ENCODE results near the gene KCNQ1.

The KCNQ1 gene

GRCh38 chr11:2691355-2691761 lies 246.6 kb downstream of the KCNQ1 start:
- H3K4me1 Mint-ChIP-seq = peaks cover 45% of the 10 kb centered on the region
- no peak overlapping the region for H3K27ac Mint-ChIP-seq
- no peak for ATAC-seq
- peaks cover 17% of the 10 kb centered on the region for H3K36me3 Mint-ChIP-seq
- H3K9me3 Mint-ChIP-seq = no peaks in the 10 kb centered on the region
- H3K4me3 Mint-ChIP-seq = no peak overlapping the region
- no peaks in the 10 kb centered on the region for H3K27me3 Mint-ChIP-seq

- Mint-ChIP-seq H3K4me3 (no peak overlapping the region), H3K4me1 (peaks cover 45% of the 10 kb centered on the region), H3K27ac (peak overlapping the region; percentile 2), H3K27me3 (no peaks in the 10 kb centered on the region), H3K9me3 (no peaks in the 10 kb centered on the region), H3K36me3 (peaks cover 25% of the 10 kb centered on the region)
- no peak for ATAC-seq
Observed at GRCh38 chr11:2691991-2692875, 247.4 kb downstream of the KCNQ1 start.

GRCh38 chr11:2693271-2694261 lies 248.8 kb downstream of the KCNQ1 start:
- Mint-ChIP-seq H3K36me3 (peaks cover 30% of the 10 kb centered on the region), H3K27ac (no peak overlapping the region), H3K4me3 (no peak overlapping the region), H3K4me1 (peaks cover 52% of the 10 kb centered on the region), H3K9me3 (no peaks in the 10 kb centered on the region), H3K27me3 (no peaks in the 10 kb centered on the region)
- ATAC-seq = no peak

- ATAC-seq = no peak
- Mint-ChIP-seq H3K27me3 (no peaks in the 10 kb centered on the region), H3K9me3 (no peaks in the 10 kb centered on the region), H3K36me3 (peaks cover 37% of the 10 kb centered on the region), H3K4me1 (peaks cover 59% of the 10 kb centered on the region), H3K27ac (no peak overlapping the region), H3K4me3 (no peak overlapping the region)
Observed at GRCh38 chr11:2694495-2694894, 249.7 kb downstream of the KCNQ1 start.

- Mint-ChIP-seq H3K4me3 (no peak overlapping the region), H3K4me1 (peaks cover 53% of the 10 kb centered on the region), H3K27me3 (no peaks in the 10 kb centered on the region), H3K27ac (no peak overlapping the region), H3K36me3 (peaks cover 33% of the 10 kb centered on the region), H3K9me3 (no peaks in the 10 kb centered on the region)
- no peak for ATAC-seq
Observed at GRCh38 chr11:2694995-2695939, 250.5 kb downstream of the KCNQ1 start.

- Mint-ChIP-seq H3K36me3 (peaks cover 32% of the 10 kb centered on the region), H3K4me1 (peaks cover 60% of the 10 kb centered on the region), H3K27ac (no peak overlapping the region), H3K27me3 (no peaks in the 10 kb centered on the region), H3K9me3 (no peaks in the 10 kb centered on the region), H3K4me3 (no peak overlapping the region)
- ATAC-seq = no peak
Observed at GRCh38 chr11:2696455-2696854, 251.6 kb downstream of the KCNQ1 start.

GRCh38 chr11:2697866-2698265 lies 253.1 kb downstream of the KCNQ1 start:
- no peak overlapping the region for H3K4me3 Mint-ChIP-seq
- no peak for ATAC-seq
- H3K9me3 Mint-ChIP-seq = no peaks in the 10 kb centered on the region
- H3K27ac Mint-ChIP-seq = no peak overlapping the region
- H3K36me3 Mint-ChIP-seq = peaks cover 32% of the 10 kb centered on the region
- H3K4me1 Mint-ChIP-seq = peaks cover 53% of the 10 kb centered on the region
- H3K27me3 Mint-ChIP-seq = no peaks in the 10 kb centered on the region

GRCh38 chr11:2698386-2699184 lies 253.8 kb downstream of the KCNQ1 start:
- Mint-ChIP-seq H3K27ac (peak overlapping the region; percentile 74), H3K4me1 (peaks cover 51% of the 10 kb centered on the region), H3K36me3 (peaks cover 32% of the 10 kb centered on the region), H3K27me3 (no peaks in the 10 kb centered on the region), H3K9me3 (no peaks in the 10 kb centered on the region), H3K4me3 (peak overlapping the region; percentile 82)
- no peak for ATAC-seq

GRCh38 chr11:2699185-2699530 lies 254.3 kb downstream of the KCNQ1 start:
- Mint-ChIP-seq H3K27ac (peak overlapping the region; percentile 74), H3K9me3 (no peaks in the 10 kb centered on the region), H3K4me1 (peaks cover 50% of the 10 kb centered on the region), H3K36me3 (peaks cover 34% of the 10 kb centered on the region), H3K27me3 (no peaks in the 10 kb centered on the region), H3K4me3 (peak overlapping the region; percentile 82)
- peak; percentile 1 for ATAC-seq

- ATAC-seq = peak; percentile 97
- Mint-ChIP-seq H3K4me3 (peak within 1 kb of the TSS; percentile 82), H3K36me3 (peaks cover 39% of the 10 kb centered on the region), H3K4me1 (peaks cover 49% of the 10 kb centered on the region), H3K27me3 (no peaks in the 10 kb centered on the region), H3K9me3 (no peaks in the 10 kb centered on the region), H3K27ac (peak within 1 kb of the TSS; percentile 74)
Observed at GRCh38 chr11:2699531-2700414, 255.0 kb downstream of the KCNQ1 start, which contains the start of gene KCNQ1OT1. KCNQ1OT1 (minus strand) TSS chr11:2699994.

- H3K4me3 Mint-ChIP-seq = peak overlapping the region; percentile 82
- H3K27me3 Mint-ChIP-seq = no peaks in the 10 kb centered on the region
- peak; percentile 62 for ATAC-seq
- H3K36me3 Mint-ChIP-seq = peaks cover 36% of the 10 kb centered on the region
- H3K27ac Mint-ChIP-seq = peak overlapping the region; percentile 74
- peaks cover 41% of the 10 kb centered on the region for H3K4me1 Mint-ChIP-seq
- no peaks in the 10 kb centered on the region for H3K9me3 Mint-ChIP-seq
Observed at GRCh38 chr11:2700415-2701211, 255.8 kb downstream of the KCNQ1 start.

- Mint-ChIP-seq H3K9me3 (no peaks in the 10 kb centered on the region), H3K27me3 (no peaks in the 10 kb centered on the region), H3K36me3 (peaks cover 34% of the 10 kb centered on the region), H3K4me3 (peak overlapping the region; percentile 82), H3K27ac (peak overlapping the region; percentile 74), H3K4me1 (peaks cover 37% of the 10 kb centered on the region)
- no peak for ATAC-seq
Observed at GRCh38 chr11:2701230-2701629, 256.4 kb downstream of the KCNQ1 start.

Measured in stimulated activated memory B cell treated with anti-CD40 and anti-IgM and Interleukin-4, amounts not matched to agents 10 μg/mL and 1 μg/mL and 100 μg/mL, for 72 hours (primary cell).